NCI-H1105 treated with DMSO at 0.1 percent for 48 hours (cell line): Measurements from ENCODE around the gene RTEL1.
"Not testable (repeated sequence)": the region's sequence is repeated elsewhere in the genome, so short reads cannot be mapped to it uniquely, and the experiment has no call there.

Experiments used
- DNase-seq: peaks from one replicate; lab custom pipeline; 2025; lab: John Stamatoyannopoulos, UW

The RTEL1 gene

GRCh38 chr20:63665708-63666107 lies 7.6 kb downstream of the RTEL1 start:
- DNase-seq: no peak

- no peak for DNase-seq
Measured at GRCh38 chr20:63667858-63668257, 9.7 kb downstream of the RTEL1 start.

- no peak for DNase-seq
Measured at GRCh38 chr20:63668351-63668750, 10.2 kb downstream of the RTEL1 start.

- not testable (repeated sequence) for DNase-seq
Measured at GRCh38 chr20:63671695-63672094, 13.6 kb downstream of the RTEL1 start.

- DNase-seq: no peak
Measured at GRCh38 chr20:63672666-63673065, 14.6 kb downstream of the RTEL1 start.

GRCh38 chr20:63673951-63674350 lies 15.8 kb downstream of the RTEL1 start:
- DNase-seq: no peak

- no peak for DNase-seq
Measured at GRCh38 chr20:63675681-63676368, 17.7 kb downstream of the RTEL1 start.

GRCh38 chr20:63678071-63678470 lies 20.0 kb downstream of the RTEL1 start:
- DNase-seq: no peak

GRCh38 chr20:63678667-63679465 lies 20.8 kb downstream of the RTEL1 start:
- no peak for DNase-seq

- no peak for DNase-seq
Measured at GRCh38 chr20:63679799-63680305, 21.7 kb downstream of the RTEL1 start.

- no peak for DNase-seq
Measured at GRCh38 chr20:63680427-63680826, 22.3 kb downstream of the RTEL1 start.

- DNase-seq: no peak
Measured at GRCh38 chr20:63680857-63681608, 22.9 kb downstream of the RTEL1 start.

- DNase-seq: no peak
Measured at GRCh38 chr20:63681609-63682142, 23.6 kb downstream of the RTEL1 start.

GRCh38 chr20:63682384-63683139 lies 24.4 kb downstream of the RTEL1 start:
- DNase-seq: no peak

- DNase-seq: no peak
Measured at GRCh38 chr20:63685269-63686026, 27.3 kb downstream of the RTEL1 start.

GRCh38 chr20:63686094-63686491 lies 28.0 kb downstream of the RTEL1 start:
- no peak for DNase-seq

GRCh38 chr20:63686492-63687321 lies 28.6 kb downstream of the RTEL1 start:
- no peak for DNase-seq

- DNase-seq: no peak
Measured at GRCh38 chr20:63687419-63688178, 29.5 kb downstream of the RTEL1 start.
